ENCODE results near the gene ZKSCAN4. TPM values are rescaled to one million over a fixed set of nuclear protein-coding genes. Genes with fewer than 3 reads are reported as not detected.
A peak's percentile ranks its signal among the peaks of the same experiment; 100 is the strongest.

ZKSCAN4 gene
- polyA plus RNA-seq, 4 donors, result 2.7 to 7.9 (median 3.8) TPM

DNA sequence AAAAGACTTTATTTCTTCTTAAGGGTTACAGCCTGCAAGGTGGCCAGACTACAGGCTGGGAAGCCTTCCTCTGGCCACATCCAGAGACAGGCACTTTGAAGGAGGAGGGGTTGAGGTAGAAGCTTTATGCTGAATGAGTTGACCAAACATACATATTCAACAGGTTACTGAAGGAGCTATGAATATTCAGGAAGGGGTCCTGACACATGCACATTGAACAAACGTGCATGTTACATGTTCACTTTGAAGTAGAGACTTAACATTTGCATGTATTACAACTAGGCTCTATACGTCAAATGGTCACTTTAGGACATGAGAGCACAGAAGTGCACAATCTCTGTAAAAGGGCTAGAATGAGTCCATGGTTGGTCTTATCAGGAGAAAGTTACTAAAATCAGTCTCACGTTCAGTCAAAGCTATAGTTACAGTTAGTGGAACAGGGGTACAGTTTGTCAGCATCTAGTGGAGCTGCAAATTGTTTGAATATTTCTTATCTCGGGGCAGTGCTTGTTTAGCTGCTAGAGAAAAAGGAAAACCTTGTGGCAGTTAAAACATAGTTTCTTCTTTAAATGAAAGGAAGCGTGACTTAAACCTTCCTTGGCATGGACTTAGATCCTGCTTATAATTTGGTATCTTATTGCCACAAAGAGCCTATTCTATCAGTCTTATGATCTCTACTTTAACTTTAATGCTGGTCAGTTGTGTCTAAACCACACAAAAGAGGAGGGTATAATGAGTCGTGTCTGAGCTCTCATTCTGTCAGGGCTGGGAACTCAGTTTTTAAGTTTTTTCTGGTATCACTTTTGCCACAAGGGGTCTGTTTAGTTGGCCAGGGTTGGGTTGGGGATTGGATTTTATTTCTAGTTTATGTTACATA lies 31.6 kb downstream of the ZKSCAN4 start:
- Histone ChIP-seq H3K27ac (ENCODE audit: low read depth in 1 of 3, low read length in 2 of 3) (no peak overlapping the region), H3K36me3 (ENCODE audit: control insufficient read depth in 3 of 3, insufficient read depth in 2 of 3, low read depth in 1 of 3, low read length in 3 of 3) (no peaks in the 10 kb centered on the region), H3K4me3 (ENCODE audit: low read depth in 1 of 3, low read length in 3 of 3) (no peak overlapping the region), H3K27me3 (ENCODE audit: control insufficient read depth in 3 of 3, insufficient read depth in 3 of 3, low read length in 3 of 3) (peaks cover 0 to 33% (median 14%) of the 10 kb centered on the region in 3 donors), H3K9me3 (ENCODE audit: control insufficient read depth in 2 of 2, insufficient read depth in 1 of 2, low read depth in 1 of 2, low read length in 1 of 2) (peaks cover 0 to 21% of the 10 kb centered on the region in 2 donors), H3K4me1 (ENCODE audit: control insufficient read depth in 3 of 3, insufficient read depth in 2 of 3, low read depth in 1 of 3, low read length in 2 of 3) (peaks cover 0 to 1% (median 0%) of the 10 kb centered on the region in 3 donors)
- FAIRE-seq, result no peak
- 29 to 40% (median 35%) methylated on average over 6 of the region's 6 CpGs for WGBS, 3 donors
- no peak for DNase-seq

DNA sequence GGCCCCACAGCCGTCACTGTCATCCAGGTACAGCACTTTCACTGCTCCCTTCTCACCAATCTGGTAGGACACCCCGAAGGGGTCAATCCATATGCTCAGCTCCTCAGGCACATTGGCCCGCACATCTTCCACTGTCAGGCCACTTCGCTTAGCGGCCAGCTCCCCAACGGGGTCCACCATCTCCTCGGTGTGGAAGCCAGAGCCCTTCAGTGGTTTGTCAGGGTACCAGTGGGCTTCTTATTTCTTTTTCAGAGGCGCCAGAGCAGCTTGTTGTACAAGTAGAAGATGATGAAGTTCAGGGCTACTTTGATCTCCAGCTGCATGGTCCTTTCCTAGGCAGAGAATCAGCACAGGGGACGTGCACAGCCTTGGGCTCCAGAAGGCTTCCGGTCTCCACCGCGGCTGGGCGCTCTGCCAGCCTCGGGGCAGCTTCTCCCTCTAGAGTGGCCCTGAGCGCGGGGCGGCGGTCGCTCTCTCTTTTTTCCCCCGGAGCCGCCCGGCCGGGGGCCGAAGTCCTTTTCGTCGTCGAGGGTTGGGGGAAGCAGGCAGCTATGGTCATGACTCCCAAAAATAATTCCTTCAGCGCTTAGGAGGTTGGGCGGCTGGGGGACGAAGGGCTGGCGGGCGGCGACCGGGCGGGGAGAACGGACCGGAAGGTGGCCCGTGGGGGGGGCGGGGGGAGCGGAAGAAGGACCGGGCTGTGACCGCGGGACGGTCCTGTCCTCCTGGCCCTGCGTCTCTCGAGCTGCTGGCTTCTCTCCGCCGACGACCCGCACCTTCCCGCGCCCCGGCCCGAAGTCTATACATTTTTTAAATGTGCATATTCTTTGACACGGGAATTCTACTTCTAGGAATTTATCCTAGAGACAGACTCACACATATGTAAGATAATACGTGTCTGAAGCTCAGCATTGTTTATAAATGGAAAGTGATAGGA lies 33.5 kb downstream of the ZKSCAN4 start:
- H3K4me3 ChIP-seq (ENCODE audit: low read depth in 1 of 3, low read length in 3 of 3), result peak overlapping the region; percentile 65 to 70 (median 67)
- FAIRE-seq, result no peak
- peak overlapping the region in 2 of 3 donors; percentile 66 to 85 for H3K27ac ChIP-seq (ENCODE audit: low read depth in 1 of 3, low read length in 2 of 3)
- DNase-seq, result peak; percentile 70 to 84
- no peaks in the 10 kb centered on the region for H3K36me3 ChIP-seq (ENCODE audit: control insufficient read depth in 3 of 3, insufficient read depth in 2 of 3, low read depth in 1 of 3, low read length in 3 of 3)
- WGBS, 3 donors, result 10 to 11% (median 10%) methylated on average over 54 to 56 of the region's 56 CpGs
- H3K4me1 ChIP-seq (ENCODE audit: control insufficient read depth in 3 of 3, insufficient read depth in 2 of 3, low read depth in 1 of 3, low read length in 2 of 3), result no peaks in the 10 kb centered on the region
- H3K27me3 ChIP-seq (ENCODE audit: control insufficient read depth in 3 of 3, insufficient read depth in 3 of 3, low read length in 3 of 3), result peaks cover 0 to 48% (median 15%) of the 10 kb centered on the region in 3 donors
- peaks cover 0 to 21% of the 10 kb centered on the region in 2 donors for H3K9me3 ChIP-seq (ENCODE audit: control insufficient read depth in 2 of 2, insufficient read depth in 1 of 2, low read depth in 1 of 2, low read length in 1 of 2)

DNA sequence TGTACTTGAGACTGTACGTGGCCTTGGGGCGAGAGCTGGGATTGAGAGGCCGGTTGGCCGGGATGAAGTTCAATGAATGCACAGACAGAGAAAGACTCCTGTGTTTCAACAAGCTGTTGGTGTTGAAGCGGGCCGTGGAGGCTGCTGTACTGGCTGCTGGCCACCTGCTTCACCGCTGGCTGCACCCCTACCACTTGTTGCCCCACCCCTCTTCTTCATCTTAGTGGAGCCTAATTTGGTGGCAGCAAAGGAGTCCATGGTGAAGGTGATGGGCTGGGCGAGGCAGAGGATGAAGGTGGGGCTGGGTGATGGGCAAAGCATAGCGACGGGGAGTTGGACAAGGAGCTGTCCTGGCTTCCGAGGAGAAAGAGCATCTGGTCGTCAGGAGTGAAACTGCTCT lies 34.2 kb downstream of the ZKSCAN4 start:
- Histone ChIP-seq H3K4me3 (ENCODE audit: low read depth in 1 of 3, low read length in 3 of 3) (peak overlapping the region in 1 of 3 donors; percentile 67), H3K27me3 (ENCODE audit: control insufficient read depth in 3 of 3, insufficient read depth in 3 of 3, low read length in 3 of 3) (peaks cover 0 to 49% (median 16%) of the 10 kb centered on the region in 3 donors), H3K27ac (ENCODE audit: low read depth in 1 of 3, low read length in 2 of 3) (no peak overlapping the region), H3K9me3 (ENCODE audit: control insufficient read depth in 2 of 2, insufficient read depth in 1 of 2, low read depth in 1 of 2, low read length in 1 of 2) (peaks cover 0 to 21% of the 10 kb centered on the region in 2 donors), H3K36me3 (ENCODE audit: control insufficient read depth in 3 of 3, insufficient read depth in 2 of 3, low read depth in 1 of 3, low read length in 3 of 3) (no peaks in the 10 kb centered on the region), H3K4me1 (ENCODE audit: control insufficient read depth in 3 of 3, insufficient read depth in 2 of 3, low read depth in 1 of 3, low read length in 2 of 3) (no peaks in the 10 kb centered on the region)
- no peak for DNase-seq
- no peak for FAIRE-seq
- 87 to 98% (median 95%) methylated on average over 12 of the region's 12 CpGs for WGBS, 3 donors

DNA sequence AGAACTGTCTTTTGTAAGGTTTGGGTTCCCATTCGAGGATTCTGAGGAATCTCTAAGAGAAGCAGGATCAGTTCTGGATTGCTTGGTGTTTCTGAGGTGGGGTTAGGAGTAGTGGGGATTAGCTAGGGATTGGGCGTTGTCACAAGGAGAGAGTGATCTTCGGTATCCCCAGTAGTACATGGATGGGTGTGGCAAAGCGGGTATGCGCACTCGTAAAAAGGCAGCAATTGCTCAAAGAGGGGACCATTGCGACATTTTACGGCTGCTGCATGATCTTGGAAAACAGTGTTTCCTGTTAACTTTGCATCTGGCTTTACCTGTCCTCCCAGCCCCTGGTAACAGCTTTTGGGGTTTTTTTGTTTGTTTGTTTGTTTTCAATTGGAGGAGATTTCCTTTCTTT lies 36.6 kb downstream of the ZKSCAN4 start:
- no peak overlapping the region for H3K27ac ChIP-seq (ENCODE audit: low read depth in 1 of 3, low read length in 2 of 3)
- peaks cover 0 to 54% (median 19%) of the 10 kb centered on the region in 3 donors for H3K27me3 ChIP-seq (ENCODE audit: control insufficient read depth in 3 of 3, insufficient read depth in 3 of 3, low read length in 3 of 3)
- peaks cover 0 to 21% of the 10 kb centered on the region in 2 donors for H3K9me3 ChIP-seq (ENCODE audit: control insufficient read depth in 2 of 2, insufficient read depth in 1 of 2, low read depth in 1 of 2, low read length in 1 of 2)
- WGBS, 3 donors, result 10 to 36% (median 34%) methylated on average over 8 of the region's 8 CpGs
- H3K36me3 ChIP-seq (ENCODE audit: control insufficient read depth in 3 of 3, insufficient read depth in 2 of 3, low read depth in 1 of 3, low read length in 3 of 3), result no peaks in the 10 kb centered on the region
- FAIRE-seq, result no peak
- DNase-seq, result peak; percentile 50 to 69
- peak overlapping the region in 1 of 3 donors; percentile 2 for H3K4me3 ChIP-seq (ENCODE audit: low read depth in 1 of 3, low read length in 3 of 3)
- no peaks in the 10 kb centered on the region for H3K4me1 ChIP-seq (ENCODE audit: control insufficient read depth in 3 of 3, insufficient read depth in 2 of 3, low read depth in 1 of 3, low read length in 2 of 3)

DNA sequence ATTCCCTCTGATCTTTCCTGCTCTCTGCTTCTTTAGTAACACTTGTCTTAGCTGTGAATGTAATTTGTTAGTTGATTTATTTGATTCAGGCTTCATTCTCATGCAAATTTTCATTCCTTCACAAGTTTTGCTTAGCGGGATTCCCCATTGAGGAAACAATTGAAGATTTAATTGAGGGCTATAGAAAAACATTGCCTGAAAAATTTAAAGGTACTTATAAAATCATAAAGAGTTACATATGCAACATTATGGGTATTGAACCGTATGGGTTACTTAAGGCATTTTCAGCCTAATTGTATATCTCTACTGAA lies 38.9 kb downstream of the ZKSCAN4 start:
- H3K4me3 ChIP-seq (ENCODE audit: low read depth in 1 of 3, low read length in 3 of 3), result no peak overlapping the region
- no peak for FAIRE-seq

DNA sequence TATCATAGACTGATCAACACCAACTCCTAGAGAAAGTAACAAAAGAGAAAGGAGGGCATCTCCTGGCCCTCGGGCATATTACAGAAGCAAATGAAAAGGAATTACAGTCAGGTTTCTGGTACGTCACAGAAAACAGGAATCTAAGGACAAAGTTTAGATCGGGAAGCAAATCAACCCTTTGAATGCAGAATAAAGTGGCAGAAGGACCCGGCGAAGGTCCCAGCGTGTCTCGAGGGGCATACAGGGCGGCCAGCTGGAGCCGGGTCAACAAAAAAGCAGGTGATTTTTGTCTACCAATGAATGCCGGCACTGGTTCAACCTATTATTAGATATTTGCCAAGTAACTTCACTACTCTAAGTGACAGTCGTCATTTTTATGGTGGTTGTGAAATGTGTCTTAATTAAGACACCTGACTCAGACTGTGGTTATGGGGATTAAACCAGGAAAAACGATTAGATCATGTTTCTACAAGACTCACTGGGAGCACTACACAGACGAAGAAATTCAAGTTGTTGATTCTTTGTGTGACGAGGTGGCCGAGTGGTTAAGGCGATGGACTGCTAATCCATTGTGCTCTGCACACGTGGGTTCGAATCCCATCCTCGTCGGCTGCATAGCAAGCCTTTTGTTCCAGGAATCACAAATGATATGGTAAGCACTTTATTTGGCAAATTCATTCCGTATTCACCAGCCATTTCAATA lies 39.4 kb downstream of the ZKSCAN4 start:
- Histone ChIP-seq H3K27me3 (ENCODE audit: control insufficient read depth in 3 of 3, insufficient read depth in 3 of 3, low read length in 3 of 3) (peaks cover 0 to 70% (median 27%) of the 10 kb centered on the region in 3 donors), H3K27ac (ENCODE audit: low read depth in 1 of 3, low read length in 2 of 3) (no peak overlapping the region), H3K36me3 (ENCODE audit: control insufficient read depth in 3 of 3, insufficient read depth in 2 of 3, low read depth in 1 of 3, low read length in 3 of 3) (no peaks in the 10 kb centered on the region), H3K4me1 (ENCODE audit: control insufficient read depth in 3 of 3, insufficient read depth in 2 of 3, low read depth in 1 of 3, low read length in 2 of 3) (peaks cover 2 to 5% (median 3%) of the 10 kb centered on the region in 3 donors), H3K4me3 (ENCODE audit: low read depth in 1 of 3, low read length in 3 of 3) (peak overlapping the region; percentile 21 to 40 (median 39)), H3K9me3 (ENCODE audit: control insufficient read depth in 2 of 2, insufficient read depth in 1 of 2, low read depth in 1 of 2, low read length in 1 of 2) (peaks cover 0 to 14% of the 10 kb centered on the region in 2 donors)
- DNase-seq (peak; percentile 74 to 76), FAIRE-seq (no peak)
- WGBS, 3 donors, result 1 to 2% (median 1%) methylated on average over 21 of the region's 21 CpGs

More for the DNA sequence above, 38.9 kb downstream of the ZKSCAN4 start:
- Histone ChIP-seq H3K4me1 (ENCODE audit: control insufficient read depth in 3 of 3, insufficient read depth in 2 of 3, low read depth in 1 of 3, low read length in 2 of 3) (peaks cover 0 to 2% (median 2%) of the 10 kb centered on the region in 3 donors), H3K36me3 (ENCODE audit: control insufficient read depth in 3 of 3, insufficient read depth in 2 of 3, low read depth in 1 of 3, low read length in 3 of 3) (no peaks in the 10 kb centered on the region), H3K27me3 (ENCODE audit: control insufficient read depth in 3 of 3, insufficient read depth in 3 of 3, low read length in 3 of 3) (peaks cover 0 to 66% (median 22%) of the 10 kb centered on the region in 3 donors), H3K9me3 (ENCODE audit: control insufficient read depth in 2 of 2, insufficient read depth in 1 of 2, low read depth in 1 of 2, low read length in 1 of 2) (peaks cover 0 to 19% of the 10 kb centered on the region in 2 donors), H3K27ac (ENCODE audit: low read depth in 1 of 3, low read length in 2 of 3) (no peak overlapping the region)
- 14 to 29% (median 21%) methylated on average over 2 of the region's 2 CpGs for WGBS, 3 donors
- no peak for DNase-seq

DNA sequence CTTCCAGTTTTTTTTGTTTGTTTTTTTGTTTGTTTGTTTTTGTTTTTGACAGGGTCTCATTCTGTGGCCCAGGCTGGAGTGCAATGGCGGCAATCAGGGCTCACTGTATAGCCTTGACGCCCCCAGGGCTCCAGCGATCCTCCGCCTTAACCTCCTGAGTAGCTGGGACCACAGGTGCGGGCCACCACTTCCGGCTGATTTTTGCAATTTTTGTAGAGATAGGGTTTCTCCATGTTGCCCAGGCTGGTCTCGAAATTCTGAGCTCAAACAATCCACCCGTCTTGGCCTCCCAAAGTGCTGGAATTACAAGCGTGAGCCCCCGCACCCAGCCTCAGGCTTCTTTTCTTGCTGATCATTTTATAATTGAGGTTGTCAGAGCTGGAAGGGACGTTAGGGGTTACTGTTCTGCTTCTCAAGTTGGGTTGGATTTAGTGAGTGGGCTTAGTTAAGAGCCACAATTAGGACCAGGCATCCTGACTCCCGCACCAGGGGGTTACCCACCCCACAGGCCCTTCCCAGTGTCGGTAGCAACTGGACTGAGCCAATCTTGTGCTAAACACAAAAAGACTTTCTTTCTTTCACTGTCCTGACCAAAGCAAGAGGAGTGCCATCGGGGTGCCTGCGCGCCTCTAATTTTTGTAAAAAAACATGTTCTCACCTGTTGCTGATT lies 40.1 kb downstream of the ZKSCAN4 start:
- peaks cover 0 to 7% of the 10 kb centered on the region in 2 donors for H3K9me3 ChIP-seq (ENCODE audit: control insufficient read depth in 2 of 2, insufficient read depth in 1 of 2, low read depth in 1 of 2, low read length in 1 of 2)
- 8 to 19% (median 18%) methylated on average over 16 of the region's 16 CpGs for WGBS, 3 donors
- H3K27ac ChIP-seq (ENCODE audit: low read depth in 1 of 3, low read length in 2 of 3), result no peak overlapping the region
- FAIRE-seq (no peak), DNase-seq (no peak)
- H3K4me1 ChIP-seq (ENCODE audit: control insufficient read depth in 3 of 3, insufficient read depth in 2 of 3, low read depth in 1 of 3, low read length in 2 of 3), result peaks cover 2 to 9% (median 8%) of the 10 kb centered on the region in 3 donors
- no peaks in the 10 kb centered on the region for H3K36me3 ChIP-seq (ENCODE audit: control insufficient read depth in 3 of 3, insufficient read depth in 2 of 3, low read depth in 1 of 3, low read length in 3 of 3)
- H3K4me3 ChIP-seq (ENCODE audit: low read depth in 1 of 3, low read length in 3 of 3), result peak overlapping the region; percentile 21 to 40 (median 39)
- H3K27me3 ChIP-seq (ENCODE audit: control insufficient read depth in 3 of 3, insufficient read depth in 3 of 3, low read length in 3 of 3), result peaks cover 0 to 74% (median 33%) of the 10 kb centered on the region in 3 donors

Data from small intestine (tissue), 7 donors.